Gastrocnemius medialis (tissue), 4 donors: ENCODE data around the gene AAK1.

ENCODE experiments used
- CTCF ChIP-seq, 5 experiments: fragments of 450-650 bp in 3 of 5; fragments of 200-600 bp in 2 of 5; sonication (generic) in 2 of 5; IDR thresholded peaks in 4 of 5; conservative IDR thresholded peaks in 1 of 5; 1 replicate in 4 of 5; 2 replicates in 1 of 5; pipeline ENCODE4 v1.5.1; 2016 to 2019; ENCODE audit warnings: antibody characterized with exemption in 5 of 5, mild to moderate bottlenecking in 3 of 5, moderate library complexity in 3 of 5
- POLR2A ChIP-seq, 2 donors: fragments of 450-650 bp; IDR thresholded peaks; one replicate each; pipeline ENCODE4 v1.6.1; 2017; ENCODE audit warnings: antibody characterized with exemption in 2 of 2, mild to moderate bottlenecking in 2 of 2, moderate library complexity in 2 of 2

- TF ChIP-seq POLR2A (IDR thresholded peaks at IDR 0.05) (no peak), CTCF (IDR thresholded peaks at IDR 0.05 in 4 of 5, conservative IDR thresholded peaks at IDR 0.05 in 1 of 5) (no peak)
Measured at GRCh38 chr2:69514406-69514805, 129.1 kb downstream of the AAK1 start.
